A549 treated with CpdA at 1 μM for 4 hours (cell line): ENCODE data around the gene AGRP. TPM values are rescaled to one million over a fixed set of nuclear protein-coding genes. Genes with fewer than 3 reads are reported as not detected.

Experiments used
- total RNA-seq: library from RNA; stranded (reverse); fragments of 200-300 nt; extraction: Qiagen RNA extraction; gene quantifications from 5 replicates; pipeline ENCODE4 v1.2.3, GENCODE V29; 2022; ENCODE audit warnings: low read depth

Gene AGRP
- total RNA-seq: not detected in 5 replicates

GRCh38 chr16:67483150-67483549, at the start of gene AGRP:
AGRP (minus strand) TSS chr16:67483547; CDS start chr16:67483398, 149 bp downstream.

GRCh38 chr16:67528222-67528869, 45.0 kb upstream of the AGRP start, which contains the start of gene RIPOR1:
RIPOR1 (plus strand) TSS chr16:67528829; CDS start chr16:67538447, 9,618 bp downstream.

GRCh38 chr16:67480833-67481560, 2.4 kb downstream of the AGRP start, which contains the start of gene ATP6V0D1:
ATP6V0D1 (minus strand) TSS chr16:67481157; CDS start chr16:67481086, 71 bp downstream.

Other genes starting within 250 kb of the AGRP start
- gene FHOD1, start 236.1 kb downstream of the AGRP start, total RNA-seq: 40.1 to 51.6 TPM (median 48.9 TPM) in 5 replicates
- 1.2 to 1.7 TPM (median 1.6 TPM) in 5 replicates for gene SLC9A5, start 234.6 kb downstream of the AGRP start, total RNA-seq
- gene PLEKHG4, start 204.0 kb downstream of the AGRP start, total RNA-seq: 15.2 to 22.1 TPM (median 18.3 TPM) in 5 replicates
- gene KCTD19, start 156.8 kb downstream of the AGRP start, total RNA-seq: 0.06 to 0.46 TPM (median 0.22 TPM) in 5 replicates
- 0.13 to 0.27 TPM (median 0.14 TPM) in 3 of 5 replicates, not detected in the others for gene LRRC36, start 156.7 kb downstream of the AGRP start, total RNA-seq
- gene TPPP3, start 90.0 kb downstream of the AGRP start, total RNA-seq: 8.4 to 13.5 TPM (median 11.8 TPM) in 5 replicates
- 5.8 to 9.2 TPM (median 6.1 TPM) in 5 replicates for gene ZDHHC1, start 67.1 kb downstream of the AGRP start, total RNA-seq
- gene HSD11B2, start 52.4 kb downstream of the AGRP start, total RNA-seq: 1.5 to 1.8 TPM (median 1.6 TPM) in 5 replicates
- 96.9 to 122 TPM (median 109 TPM) in 5 replicates for gene ATP6V0D1, start 2.4 kb downstream of the AGRP start, total RNA-seq
- gene RIPOR1, start 45.3 kb upstream of the AGRP start, total RNA-seq: 35.5 to 51.5 TPM (median 44.3 TPM) in 5 replicates
- gene CTCF, start 79.0 kb upstream of the AGRP start, total RNA-seq: 35.7 to 41.4 TPM (median 37.8 TPM) in 5 replicates
- 0.78 to 2.0 TPM (median 1.3 TPM) in 5 replicates for gene CARMIL2, start 161.6 kb upstream of the AGRP start, total RNA-seq
- gene ACD, start 176.7 kb upstream of the AGRP start, total RNA-seq: 30.0 to 36.4 TPM (median 32.9 TPM) in 5 replicates
- gene PARD6A, start 177.4 kb upstream of the AGRP start, total RNA-seq: 1.4 to 2.3 TPM (median 1.7 TPM) in 5 replicates
- 7.5 to 12.1 TPM (median 10.7 TPM) in 5 replicates for gene ENKD1, start 183.2 kb upstream of the AGRP start, total RNA-seq
- 0.11 to 0.17 TPM (median 0.14 TPM) in 3 of 5 replicates, not detected in the others for gene C16orf86, start 183.3 kb upstream of the AGRP start, total RNA-seq
- gene GFOD2, start 235.8 kb upstream of the AGRP start, total RNA-seq: 17.4 to 19.2 TPM (median 17.8 TPM) in 5 replicates